NCI-H2196 treated with DMSO at 0.1 percent for 48 hours (cell line): ENCODE results near the gene ODAD3.
"Not testable (repeated sequence)": the region's sequence is repeated elsewhere in the genome, so short reads cannot be mapped to it uniquely, and the experiment has no call there.

Experiments
- DNase-seq: peaks from one replicate; lab custom pipeline; 2025; ENCODE audit not compliant: unreplicated experiment; lab: John Stamatoyannopoulos, UW

Gene ODAD3

GRCh38 chr19:11435057-11435832 lies at the start of gene ODAD3, which contains the start of gene PRKCSH:
Gene ODAD3, minus strand, starts transcription at chr19:11435121. Its CDS starts 105 bp downstream, at chr19:11435016.
Gene PRKCSH, plus strand, starts transcription at chr19:11435635. Its CDS starts 483 bp downstream, at chr19:11436118.
- peak; percentile 100 for DNase-seq

GRCh38 chr19:11483366-11484111 lies 48.6 kb upstream of the ODAD3 start:
- DNase-seq, result no peak

GRCh38 chr19:11482384-11483050 lies 47.6 kb upstream of the ODAD3 start:
- peak; percentile 88 for DNase-seq

- peak; percentile 96 for DNase-seq
Observed at GRCh38 chr19:11481534-11482383, 46.8 kb upstream of the ODAD3 start.

- peak; percentile 30 for DNase-seq
Observed at GRCh38 chr19:11480715-11481533, 46.0 kb upstream of the ODAD3 start, which contains the start of gene ELAVL3. Gene ELAVL3, minus strand, starts transcription at chr19:11481046. Its CDS starts 438 bp downstream, at chr19:11480608.

GRCh38 chr19:11479898-11480714 lies 45.2 kb upstream of the ODAD3 start:
- no peak for DNase-seq

- no peak for DNase-seq
Observed at GRCh38 chr19:11479090-11479897, 44.4 kb upstream of the ODAD3 start.

GRCh38 chr19:11478167-11479089 lies 43.5 kb upstream of the ODAD3 start:
- DNase-seq, result no peak

GRCh38 chr19:11475861-11476260 lies 40.9 kb upstream of the ODAD3 start:
- DNase-seq, result no peak

GRCh38 chr19:11475343-11475742 lies 40.4 kb upstream of the ODAD3 start:
- not testable (repeated sequence) for DNase-seq

- DNase-seq, result no peak
Observed at GRCh38 chr19:11473725-11474124, 38.8 kb upstream of the ODAD3 start.

- DNase-seq, result not testable (repeated sequence)
Observed at GRCh38 chr19:11468266-11468845, 33.4 kb upstream of the ODAD3 start.

GRCh38 chr19:11465600-11465999 lies 30.7 kb upstream of the ODAD3 start:
- no peak for DNase-seq

GRCh38 chr19:11464333-11465265 lies 29.7 kb upstream of the ODAD3 start:
- no peak for DNase-seq

GRCh38 chr19:11463391-11463790 lies 28.5 kb upstream of the ODAD3 start:
- DNase-seq, result no peak
